ENCODE results near the gene MRAP2.

The MRAP2 gene

DNA sequence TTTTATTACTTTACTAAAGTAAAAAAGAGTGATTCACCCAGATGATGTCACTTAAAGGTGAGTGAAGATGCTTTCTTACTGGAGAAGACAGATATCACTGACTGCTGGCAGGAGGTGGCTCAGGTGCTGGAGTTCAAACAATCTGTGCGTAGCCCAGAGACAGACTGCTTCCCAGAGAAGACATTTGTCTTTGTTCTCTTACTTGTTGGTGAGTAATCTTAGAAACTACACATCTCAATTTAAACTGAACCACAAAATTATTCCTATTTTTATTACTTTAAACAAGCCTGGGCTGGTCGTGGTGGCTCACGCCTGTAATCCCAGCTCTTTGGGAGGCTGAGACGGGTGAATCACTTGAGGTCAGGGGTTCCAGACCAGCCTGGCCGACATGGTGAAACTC, 101.7 kb downstream of the MRAP2 start:
- no peak for DNase-seq (ENCODE audit: low read depth in 2 of 2)

DNA sequence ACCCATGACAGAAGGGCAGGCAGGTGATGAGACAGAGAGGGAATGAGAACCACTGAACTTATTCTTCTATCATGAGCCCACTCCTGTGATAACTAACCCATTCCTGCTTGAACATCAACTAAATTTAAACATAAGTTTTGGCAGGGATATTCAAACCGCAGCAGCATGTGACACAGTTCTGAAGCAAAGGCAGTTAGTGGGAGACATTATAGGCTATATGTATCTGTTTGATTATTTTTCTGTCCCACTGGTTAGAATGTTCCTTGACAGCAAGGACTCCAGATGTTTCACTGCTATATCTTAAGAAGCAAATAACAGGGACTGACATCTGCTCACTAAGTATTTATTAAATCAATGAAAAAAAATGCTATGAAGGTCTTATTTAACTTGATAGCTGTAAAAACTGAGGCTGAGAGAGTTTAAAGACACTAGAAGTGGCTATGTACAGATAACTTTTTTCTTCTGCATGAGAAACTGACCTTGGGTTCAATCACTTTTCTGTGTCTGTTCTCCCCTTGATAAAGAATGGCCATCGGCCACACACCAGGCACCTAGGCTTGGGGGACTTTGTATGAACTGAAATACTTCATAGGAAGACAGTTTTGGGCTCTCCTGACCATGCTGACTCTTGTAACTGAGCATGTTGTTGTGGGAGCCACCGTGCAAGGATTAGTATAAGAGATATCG, 102.9 kb downstream of the MRAP2 start:
- no peak for DNase-seq (ENCODE audit: low read depth in 2 of 2)

DNA sequence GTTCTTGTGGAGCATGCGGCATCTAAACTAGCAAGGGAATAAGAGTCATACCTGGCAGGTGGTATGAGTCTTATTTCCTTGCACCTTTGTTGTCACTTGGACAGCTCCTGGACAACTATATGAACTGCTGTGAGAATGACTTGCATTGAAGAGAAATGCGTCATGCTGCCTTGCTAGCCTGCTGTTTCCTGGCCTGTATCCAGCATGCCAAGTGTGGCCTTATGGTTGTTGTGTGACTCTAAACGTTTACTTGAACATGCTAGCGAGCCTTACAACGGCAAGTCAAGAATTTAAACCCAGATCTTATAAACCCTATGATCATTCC, 103.4 kb downstream of the MRAP2 start:
- DNase-seq (ENCODE audit: low read depth in 2 of 2): no peak

DNA sequence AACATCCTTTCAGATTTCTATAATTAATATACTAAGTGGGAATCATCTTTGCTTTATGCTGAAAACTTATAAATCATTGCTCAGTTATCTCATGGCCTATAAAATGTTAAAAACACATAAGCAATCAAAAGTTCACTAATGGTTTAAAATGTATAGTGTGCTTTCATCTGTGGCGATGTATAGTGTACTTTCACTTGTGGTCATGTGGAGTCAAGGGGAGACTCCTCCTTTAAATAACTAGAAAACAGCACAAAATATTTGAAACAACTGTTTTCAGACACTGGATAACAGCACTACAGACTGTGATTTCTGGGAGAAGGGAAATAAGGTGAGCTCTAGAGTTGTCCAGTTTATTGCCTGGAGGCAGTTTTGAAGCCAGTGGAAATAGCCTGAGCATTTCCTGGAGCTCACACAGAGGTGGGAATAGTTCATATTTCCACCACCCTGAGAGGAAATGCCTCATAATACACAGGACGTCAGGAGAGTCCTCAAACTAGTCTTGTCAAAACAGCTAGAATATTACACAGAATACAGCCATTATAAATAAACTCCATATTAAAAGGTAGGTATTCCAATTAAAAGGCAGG, 104.5 kb downstream of the MRAP2 start:
- no peak for DNase-seq (ENCODE audit: low read depth in 2 of 2)

GRCh38 chr6:84139311-84139710, 105.7 kb downstream of the MRAP2 start:
- DNase-seq (ENCODE audit: low read depth in 2 of 2): no peak
